Peyer's patch (tissue), 4 donors: ENCODE data around the gene KCTD2. TPM values are rescaled to one million over a fixed set of nuclear protein-coding genes. Genes with fewer than 3 reads are reported as not detected.

Experiments used
- DNase-seq, 3 donors: peaks; one replicate each; pipeline ENCODE4 v3.0.0-alpha.2; 2017 to 2019
- H3K27ac ChIP-seq, 4 donors: fragments of 200-600 bp; sonication (generic); one replicate each; pipeline ENCODE4 v1.5.1; 2016 to 2019
- H3K27me3 ChIP-seq, 2 donors: fragments of 200-600 bp; sonication (generic); one replicate each; pipeline ENCODE4 v1.5.1; 2019
- H3K36me3 ChIP-seq, 3 donors: fragments of 200-600 bp; sonication (generic); one replicate each; pipeline ENCODE4 v1.5.1; 2016 to 2019
- H3K4me1 ChIP-seq, 4 donors: fragments of 200-600 bp; sonication (generic); one replicate each; pipeline ENCODE4 v1.5.1; 2016 to 2019
- H3K4me3 ChIP-seq, 4 donors: fragments of 200-600 bp; sonication (generic); 1 replicate in 3 of 4; 2 replicates in 1 of 4; pipeline ENCODE4 v1.5.1; 2016 to 2019; ENCODE audit warnings: mild to moderate bottlenecking in 1 of 4
- H3K9me3 ChIP-seq, 4 donors: fragments of 200-600 bp; sonication (generic); one replicate each; pipeline ENCODE4 v1.5.1; 2016 to 2019; ENCODE audit warnings: mild to moderate bottlenecking in 1 of 4
- POLR2A ChIP-seq, 2 donors: fragments of 450-650 bp; IDR thresholded peaks; one replicate each; pipeline ENCODE4 v1.5.1; 2017; ENCODE audit warnings: antibody characterized with exemption in 2 of 2, mild to moderate bottlenecking in 2 of 2, moderate library complexity in 2 of 2
- total RNA-seq, 4 donors: library from RNA; depleted of rRNA; stranded (reverse); fragments of >200 nt; gene quantifications; one replicate each; pipeline ENCODE4 v1.1.0, GENCODE V29; 2016
- TF ChIP-seq, protein P1 (sequence below), 6 experiments: fragments of 450-650 bp in 4 of 6; fragments of 200-600 bp in 2 of 6; sonication (generic) in 1 of 6; IDR thresholded peaks; one replicate each; pipeline ENCODE4 v1.5.1; 2017 to 2019; ENCODE audit warnings: antibody characterized with exemption in 6 of 6, mild to moderate bottlenecking in 3 of 6, moderate library complexity in 1 of 6

KCTD2 gene, protein sequence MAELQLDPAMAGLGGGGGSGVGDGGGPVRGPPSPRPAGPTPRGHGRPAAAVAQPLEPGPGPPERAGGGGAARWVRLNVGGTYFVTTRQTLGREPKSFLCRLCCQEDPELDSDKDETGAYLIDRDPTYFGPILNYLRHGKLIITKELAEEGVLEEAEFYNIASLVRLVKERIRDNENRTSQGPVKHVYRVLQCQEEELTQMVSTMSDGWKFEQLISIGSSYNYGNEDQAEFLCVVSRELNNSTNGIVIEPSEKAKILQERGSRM
- total RNA-seq, result 10 to 100 TPM; 14.9 to 23.5 (median 20.4) TPM

DNA sequence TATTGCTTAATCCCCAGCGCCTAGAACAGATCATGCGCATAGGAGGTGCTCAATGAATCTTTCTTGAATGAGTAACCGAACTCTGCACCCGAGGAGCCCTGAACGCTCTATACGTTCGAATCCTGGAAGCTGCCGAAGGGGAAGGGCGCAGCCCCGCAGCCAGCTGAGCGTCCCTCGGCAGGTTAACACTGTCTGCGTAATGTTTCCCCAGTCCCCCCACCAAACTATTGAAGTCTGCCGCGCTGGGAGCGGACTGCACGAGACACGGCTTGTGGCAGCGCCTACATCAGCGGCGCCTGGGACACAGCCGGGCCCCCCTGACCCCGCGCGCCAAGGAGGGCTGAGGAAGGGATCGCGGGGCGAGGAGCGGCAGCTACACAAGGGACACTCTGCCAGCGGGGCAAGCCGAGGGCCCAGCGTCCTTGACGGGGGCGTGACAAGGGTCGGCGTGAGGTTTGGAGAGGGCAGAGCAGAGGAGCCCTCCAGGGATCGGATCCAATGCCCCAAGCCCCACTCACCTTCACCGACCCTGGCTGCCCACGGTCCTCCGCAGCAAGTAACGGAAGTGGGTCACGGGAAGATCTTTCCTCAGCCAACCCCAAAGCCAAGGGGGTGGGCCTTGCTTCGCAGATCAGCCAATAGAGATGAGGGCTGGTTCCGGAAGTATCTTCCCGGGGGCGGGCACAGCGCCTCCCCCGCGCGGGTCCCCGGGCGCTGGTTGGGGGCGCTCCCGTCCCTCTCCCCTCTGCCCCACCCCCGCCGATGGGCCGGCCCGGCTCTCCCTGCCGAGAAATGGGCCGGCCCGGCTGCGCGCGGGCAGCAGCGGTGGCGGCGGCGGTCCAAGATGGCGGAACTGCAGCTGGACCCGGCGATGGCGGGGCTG lies at the start of gene KCTD2, which contains the start of gene ATP5PD:
TSS of gene KCTD2 (plus strand) at position 819 of the 883 bp plus-strand sequence. CDS start at position 845, 26 bp downstream.
TSS of gene ATP5PD (minus strand) at position 563 of the 883 bp plus-strand sequence. CDS start 4,319 bp downstream, outside the sequence.
- TF ChIP-seq, protein P1, sequence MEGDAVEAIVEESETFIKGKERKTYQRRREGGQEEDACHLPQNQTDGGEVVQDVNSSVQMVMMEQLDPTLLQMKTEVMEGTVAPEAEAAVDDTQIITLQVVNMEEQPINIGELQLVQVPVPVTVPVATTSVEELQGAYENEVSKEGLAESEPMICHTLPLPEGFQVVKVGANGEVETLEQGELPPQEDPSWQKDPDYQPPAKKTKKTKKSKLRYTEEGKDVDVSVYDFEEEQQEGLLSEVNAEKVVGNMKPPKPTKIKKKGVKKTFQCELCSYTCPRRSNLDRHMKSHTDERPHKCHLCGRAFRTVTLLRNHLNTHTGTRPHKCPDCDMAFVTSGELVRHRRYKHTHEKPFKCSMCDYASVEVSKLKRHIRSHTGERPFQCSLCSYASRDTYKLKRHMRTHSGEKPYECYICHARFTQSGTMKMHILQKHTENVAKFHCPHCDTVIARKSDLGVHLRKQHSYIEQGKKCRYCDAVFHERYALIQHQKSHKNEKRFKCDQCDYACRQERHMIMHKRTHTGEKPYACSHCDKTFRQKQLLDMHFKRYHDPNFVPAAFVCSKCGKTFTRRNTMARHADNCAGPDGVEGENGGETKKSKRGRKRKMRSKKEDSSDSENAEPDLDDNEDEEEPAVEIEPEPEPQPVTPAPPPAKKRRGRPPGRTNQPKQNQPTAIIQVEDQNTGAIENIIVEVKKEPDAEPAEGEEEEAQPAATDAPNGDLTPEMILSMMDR (IDR thresholded peaks at IDR 0.05), result no peak
- peak; percentile 94 to 96 for TF ChIP-seq POLR2A (IDR thresholded peaks at IDR 0.05)
- DNase-seq, result peak; percentile 91 to 97 (median 95)
- H3K36me3 ChIP-seq, result peaks cover 0 to 19% (median 0%) of the 10 kb centered on the region in 3 donors
- H3K4me1 ChIP-seq, result peaks cover 0 to 25% (median 11%) of the 10 kb centered on the region in 4 donors
- peak within 1 kb of the TSS; percentile 59 to 98 (median 96) for H3K4me3 ChIP-seq
- H3K27ac ChIP-seq, result peak within 1 kb of the TSS; percentile 90 to 99 (median 98)
- no peaks in the 10 kb centered on the region for H3K27me3 ChIP-seq
- no peaks in the 10 kb centered on the region for H3K9me3 ChIP-seq

DNA sequence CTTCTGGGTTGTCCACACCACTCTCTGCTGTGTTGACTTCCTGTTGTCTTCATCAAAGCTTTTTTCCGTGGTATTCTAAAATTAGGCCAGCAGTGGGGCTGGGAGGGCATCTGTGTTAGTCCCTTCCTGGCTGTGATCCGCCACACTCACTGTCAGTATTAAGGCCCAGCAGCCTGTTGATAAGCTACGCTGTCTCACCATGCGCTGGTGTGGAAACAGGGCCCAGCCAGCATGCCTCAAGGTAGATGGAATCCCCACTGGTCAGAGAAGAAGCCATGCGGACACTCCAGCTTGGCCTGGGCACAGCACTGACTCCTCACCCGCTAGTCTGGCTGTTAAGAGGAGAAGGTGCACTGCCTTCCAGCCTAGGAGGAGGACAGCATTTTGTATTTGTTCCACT lies 48.2 kb upstream of the KCTD2 start:
- H3K27me3 ChIP-seq, result no peaks in the 10 kb centered on the region

DNA sequence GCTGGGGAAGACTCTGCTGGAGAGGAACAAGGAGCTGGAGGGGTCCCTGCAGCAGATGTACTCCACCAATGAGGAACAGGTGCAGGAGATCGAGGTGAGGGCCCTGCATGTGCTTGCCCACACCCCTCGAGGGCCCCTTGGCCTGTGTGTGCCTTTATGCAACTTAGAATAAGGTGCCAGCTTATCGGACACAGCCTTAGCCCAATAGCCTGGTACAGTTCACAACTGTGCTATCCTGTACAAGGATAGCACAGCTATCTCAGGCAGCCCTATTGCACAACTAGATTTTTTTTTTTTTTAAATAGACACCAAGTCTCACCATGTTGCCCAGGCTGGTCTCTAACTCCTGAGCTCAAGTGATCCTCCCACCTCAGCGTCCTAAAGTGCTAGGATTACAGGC lies 47.5 kb upstream of the KCTD2 start:
- no peak overlapping the region for H3K4me3 ChIP-seq
- no peaks in the 10 kb centered on the region for H3K27me3 ChIP-seq
- H3K27ac ChIP-seq, result no peak overlapping the region
- TF ChIP-seq, protein P1 (IDR thresholded peaks at IDR 0.05), result no peak
- no peak for TF ChIP-seq POLR2A (IDR thresholded peaks at IDR 0.05)
- peaks cover 0 to 45% (median 0%) of the 10 kb centered on the region in 3 donors for H3K36me3 ChIP-seq
- no peak for DNase-seq
- no peaks in the 10 kb centered on the region for H3K4me1 ChIP-seq
- H3K9me3 ChIP-seq, result no peaks in the 10 kb centered on the region

More for the DNA sequence above, 48.2 kb upstream of the KCTD2 start:
- Histone ChIP-seq H3K36me3 (peaks cover 0 to 40% (median 0%) of the 10 kb centered on the region in 3 donors), H3K4me3 (no peak overlapping the region), H3K4me1 (peaks cover 0 to 3% (median 0%) of the 10 kb centered on the region in 4 donors), H3K27ac (no peak overlapping the region), H3K9me3 (no peaks in the 10 kb centered on the region)
- no peak for DNase-seq
- TF ChIP-seq, protein P1 (IDR thresholded peaks at IDR 0.05), result no peak
- TF ChIP-seq POLR2A (IDR thresholded peaks at IDR 0.05), result no peak

DNA sequence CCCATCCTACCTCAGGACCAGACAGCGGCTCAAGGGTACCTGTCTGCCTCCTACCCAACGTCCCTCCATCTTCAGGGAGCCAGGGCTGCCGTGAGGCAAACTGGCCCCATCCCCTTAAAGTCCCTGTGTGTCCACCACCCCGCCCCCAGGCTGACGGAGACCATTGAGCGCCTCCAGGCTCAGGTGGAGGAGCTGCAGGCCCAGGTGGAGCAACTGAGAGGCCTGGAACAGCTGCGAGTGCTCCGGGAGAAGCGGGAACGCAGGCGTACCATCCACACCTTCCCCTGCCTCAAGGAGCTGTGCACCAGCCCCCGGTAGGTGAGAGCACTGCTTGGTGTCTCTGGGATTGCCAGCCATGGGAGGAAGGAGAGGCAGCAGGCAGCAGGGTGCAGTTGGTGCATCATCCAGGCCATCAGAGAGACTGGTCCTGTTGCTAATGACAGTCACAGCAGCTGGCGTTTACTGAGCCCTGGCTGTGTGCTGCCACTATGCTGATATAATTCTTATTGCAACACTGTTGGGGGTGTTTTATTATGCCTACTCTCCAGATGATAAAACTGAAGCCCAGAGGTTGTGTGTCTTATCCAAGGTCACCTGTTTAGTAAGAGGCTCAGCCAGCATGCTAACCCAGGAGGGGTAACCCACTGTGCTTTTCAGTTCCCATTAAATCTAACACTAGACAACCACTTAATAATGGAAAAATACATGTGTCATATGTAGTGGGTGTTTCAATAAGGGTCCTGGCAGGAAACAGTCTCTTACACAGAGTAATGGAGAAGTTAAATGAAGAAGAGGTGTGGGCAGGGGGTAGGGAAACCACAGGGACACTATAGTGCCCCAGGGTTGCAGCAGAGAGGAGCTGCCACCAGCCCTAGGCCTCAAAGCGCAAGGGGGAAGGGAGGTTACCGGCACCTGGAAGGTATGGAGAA lies 44.8 kb upstream of the KCTD2 start:
- no peak for DNase-seq
- peaks cover 0 to 51% (median 0%) of the 10 kb centered on the region in 3 donors for H3K36me3 ChIP-seq
- H3K9me3 ChIP-seq, result no peaks in the 10 kb centered on the region
- no peak for TF ChIP-seq POLR2A (IDR thresholded peaks at IDR 0.05)
- no peaks in the 10 kb centered on the region for H3K4me1 ChIP-seq
- H3K27ac ChIP-seq, result no peak overlapping the region
- no peak overlapping the region for H3K4me3 ChIP-seq
- no peaks in the 10 kb centered on the region for H3K27me3 ChIP-seq

DNA sequence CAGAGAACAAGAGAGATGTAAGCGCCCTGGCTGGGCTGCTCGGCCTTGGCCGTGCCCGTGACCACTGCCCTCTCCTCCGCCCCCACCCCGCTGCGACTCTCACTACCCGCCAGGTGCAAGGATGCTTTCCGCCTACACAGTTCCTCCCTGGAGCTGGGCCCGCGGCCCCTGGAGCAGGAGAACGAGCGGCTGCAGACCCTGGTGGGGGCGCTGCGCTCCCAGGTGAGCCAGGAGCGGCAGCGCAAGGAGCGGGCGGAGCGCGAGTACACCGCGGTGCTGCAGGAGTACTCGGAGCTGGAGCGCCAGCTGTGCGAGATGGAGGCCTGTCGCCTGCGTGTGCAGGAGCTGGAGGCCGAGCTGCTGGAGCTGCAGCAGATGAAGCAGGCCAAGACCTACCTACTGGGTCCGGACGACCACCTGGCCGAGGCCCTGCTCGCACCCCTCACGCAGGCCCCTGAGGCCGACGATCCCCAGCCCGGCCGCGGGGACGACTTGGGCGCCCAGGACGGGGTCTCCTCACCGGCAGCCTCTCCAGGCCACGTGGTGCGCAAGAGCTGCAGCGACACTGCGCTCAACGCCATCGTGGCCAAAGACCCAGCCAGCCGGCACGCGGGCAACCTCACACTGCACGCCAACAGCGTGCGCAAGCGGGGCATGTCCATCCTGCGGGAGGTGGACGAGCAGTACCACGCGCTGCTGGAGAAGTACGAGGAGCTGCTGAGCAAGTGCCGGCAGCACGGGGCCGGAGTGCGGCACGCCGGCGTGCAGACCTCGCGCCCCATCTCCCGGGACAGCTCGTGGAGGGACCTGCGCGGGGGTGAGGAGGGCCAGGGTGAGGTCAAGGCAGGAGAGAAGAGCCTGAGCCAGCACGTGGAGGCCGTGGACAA lies 43.7 kb upstream of the KCTD2 start:
- Histone ChIP-seq H3K4me3 (no peak overlapping the region), H3K36me3 (peaks cover 0 to 51% (median 0%) of the 10 kb centered on the region in 3 donors), H3K4me1 (no peaks in the 10 kb centered on the region), H3K27me3 (no peaks in the 10 kb centered on the region), H3K9me3 (no peaks in the 10 kb centered on the region), H3K27ac (no peak overlapping the region)
- no peak for TF ChIP-seq POLR2A (IDR thresholded peaks at IDR 0.05)
- TF ChIP-seq, protein P1 (IDR thresholded peaks at IDR 0.05), result no peak
- DNase-seq, result no peak
